H1 (cell line): Measurements from ENCODE around the gene PCSK9. TPM values are rescaled to one million over a fixed set of nuclear protein-coding genes. Genes with fewer than 3 reads are reported as not detected.

Experiments used
- CHD7 ChIP-seq: fragments of 300-600 bp; sonication (generic); IDR thresholded peaks from 2 replicates; pipeline ENCODE4 v1.7.1; 2012; ENCODE audit warnings: low read length, moderate library complexity, mild to moderate bottlenecking, inconsistent platforms; ENCODE audit not compliant: insufficient replicate concordance
- polyA plus RNA-seq, 7 experiments: library from polyadenylated mRNA; depleted of rRNA in 3 of 7; stranded (reverse) in 5 of 7; unstranded in 2 of 7; fragments of >200 nt in 5 of 7; fragments of 200-250 nt in 2 of 7; gene quantifications; 1 replicate in 5 of 7; 2 replicates in 1 of 7; 4 replicates in 1 of 7; pipeline versions ENCODE4 v1.2.1 to v1.2.3, GENCODE V29; 2011 to 2013; ENCODE audit warnings: missing spikeins in 2 of 7, mixed read lengths in 2 of 7
- total RNA-seq: library from RNA; stranded (reverse); fragmentation: NEBNext Ultra II Directional; extraction: Animal tissue kit (Norgen Biotek cat#: 25700); gene quantifications from 2 replicates; pipeline ENCODE4 v1.2.1, GENCODE V29; 2021

The PCSK9 gene
- total and polyA plus RNA-seq, 2 of the 8 experiments (the other 6 are each of a cell fraction or from before 2014, with no cell fraction given) = 22.3 to 32.3 TPM

GRCh38 chr1:55047611-55048010 lies 8.3 kb downstream of the PCSK9 start (continued):
- no peak for TF ChIP-seq CHD7
